PC-9 (cell line): ENCODE measurements around the gene ZFHX3. TPM values are rescaled to one million over a fixed set of nuclear protein-coding genes. Genes with fewer than 3 reads are reported as not detected.

Experiments
- BruUV-seq: library from RNA; stranded (reverse); fragments of 400-500 nt; replicated peaks from 2 replicates; lab custom pipeline; 2021; lab: Mats Ljungman, UMichigan
- CTCF ChIA-PET: fragments of 300-600 bp; sonication (Branson Sonifier 250); formaldehyde crosslinking; loops from one replicate; lab custom pipeline; 2022; ENCODE audit warnings: antibody characterized with exemption; lab: Charles Lee
- POLR2A ChIA-PET: fragments of 300-600 bp; sonication (Branson Sonifier 250); formaldehyde crosslinking; loops from one replicate; lab custom pipeline; 2022; ENCODE audit warnings: antibody characterized with exemption; ENCODE audit not compliant: unreplicated experiment; lab: Charles Lee
- DNase-seq, 2 experiments: peaks; one replicate each; pipeline versions ENCODE4 v3.0.0 to v3.0.0-alpha.2; 2015 to 2022; ENCODE audit warnings: mixed read lengths in 1 of 2
- H2AFZ ChIP-seq: fragments of 200-600 bp; sonication (generic); 2 replicates; pipeline ENCODE4 v1.8.1; 2017; ENCODE audit warnings: antibody characterized with exemption
- H3F3A ChIP-seq: fragments of 200-600 bp; sonication (generic); 2 replicates; pipeline ENCODE4 v1.8.1; 2017; ENCODE audit warnings: antibody characterized with exemption, mild to moderate bottlenecking, low read depth; ENCODE audit not compliant: insufficient read depth
- H3K27ac ChIP-seq: fragments of 200-600 bp; sonication (generic); 2 replicates; pipeline ENCODE4 v1.6.1; 2016; ENCODE audit warnings: mixed run types
- H3K27me3 ChIP-seq: fragments of 200-600 bp; sonication (generic); 2 replicates; pipeline ENCODE4 v1.6.1; 2016; ENCODE audit warnings: low read depth, mixed run types; ENCODE audit not compliant: insufficient read depth
- H3K36me3 ChIP-seq: fragments of 200-600 bp; sonication (generic); 2 replicates; pipeline ENCODE4 v1.6.1; 2016; ENCODE audit warnings: low read depth, mixed run types
- H3K4me1 ChIP-seq: fragments of 200-600 bp; sonication (generic); replicated peaks from 2 replicates; pipeline ENCODE4 v1.6.1; 2016; ENCODE audit warnings: mixed run types; ENCODE audit not compliant: insufficient read depth
- H3K4me2 ChIP-seq: fragments of 200-600 bp; sonication (generic); 2 replicates; pipeline ENCODE4 v1.6.1; 2017; ENCODE audit warnings: mixed run types
- H3K4me3 ChIP-seq: fragments of 200-600 bp; sonication (generic); 2 replicates; pipeline ENCODE4 v1.6.1; 2016; ENCODE audit warnings: mixed run types
- H3K79me2 ChIP-seq: fragments of 200-600 bp; sonication (generic); 2 replicates; pipeline ENCODE4 v1.6.1; 2017; ENCODE audit warnings: low read depth, mixed run types
- H3K9me2 ChIP-seq: fragments of 200-600 bp; sonication (generic); 2 replicates; pipeline ENCODE4 v1.8.1; 2017; ENCODE audit warnings: mild to moderate bottlenecking; ENCODE audit not compliant: insufficient read depth
- H3K9me3 ChIP-seq: fragments of 200-600 bp; sonication (generic); 2 replicates; pipeline ENCODE4 v1.8.1; 2016; ENCODE audit warnings: low read depth; ENCODE audit not compliant: insufficient read depth
- H4K20me1 ChIP-seq: fragments of 200-600 bp; sonication (generic); 2 replicates; pipeline ENCODE4 v1.8.1; 2017; ENCODE audit not compliant: insufficient read depth
- CTCF ChIP-seq: fragments of 200-600 bp; sonication (generic); conservative IDR thresholded peaks from 2 replicates; pipeline ENCODE4 v1.6.1; 2017; ENCODE audit warnings: mixed run types, antibody characterized with exemption, mild to moderate bottlenecking, moderate library complexity
- EZH2 ChIP-seq: fragments of 200-600 bp; sonication (generic); IDR thresholded peaks from 2 replicates; pipeline ENCODE4 v1.8.0; 2017; ENCODE audit warnings: antibody characterized with exemption, low read depth
- intact Hi-C: fragments of 100-400 bp; cut with micrococcal nuclease; formaldehyde crosslinking; loops from one replicate; pipeline ENCODE4 v1.10.0; 2022; ENCODE audit not compliant: unreplicated experiment
- total RNA-seq: library from RNA; stranded (reverse); gene quantifications from 2 replicates; pipeline ENCODE4 v1.2.3, GENCODE V29; 2021

Gene ZFHX3
- total RNA-seq, 1 experiment from 2014 or later, result 23.1 TPM

- H3F3A ChIP-seq, result no peaks in the 10 kb centered on the region; the same call in 1 of the 2 replicates
- no peak overlapping the region for H2AFZ ChIP-seq
- H3K27me3 ChIP-seq, result no peaks in the 10 kb centered on the region
- H3K79me2 ChIP-seq, result peaks cover 40% of the 10 kb centered on the region
- no peak for TF ChIP-seq CTCF
- no peak for TF ChIP-seq EZH2
- CTCF ChIA-PET, result interaction anchor here (0.6 kb wide), 2 partner anchors 17 to 112 kb away, joined by 3 to 5 read pairs; no protein-coding TSS in a partner anchor
- POLR2A ChIA-PET, result interaction anchor here (0.7 kb wide), 1 partner anchor 67 kb away, joined by 3 read pairs; no protein-coding TSS in a partner anchor
- H3K4me1 ChIP-seq, result peaks cover 13% of the 10 kb centered on the region
- H3K9me2 ChIP-seq, result no peaks in the 10 kb centered on the region
- no peaks in the 10 kb centered on the region for H3K36me3 ChIP-seq
- H4K20me1 ChIP-seq, result peaks cover 7% of the 10 kb centered on the region
- H3K4me2 ChIP-seq, result peak overlapping the region; percentile 26; the same call in 1 of the 2 replicates
- DNase-seq, result no peak
- no peak overlapping the region for H3K4me3 ChIP-seq
- intact Hi-C loops, result no loop called here
- H3K27ac ChIP-seq, result no peak overlapping the region
- no peaks in the 10 kb centered on the region for H3K9me3 ChIP-seq
- no TSS peak for BruUV-seq
Observed at GRCh38 chr16:72944757-72945485, 103.0 kb downstream of the ZFHX3 start.

GRCh38 chr16:72942021-72942420 lies 105.9 kb downstream of the ZFHX3 start:
- no peak for DNase-seq
- Histone ChIP-seq H3K79me2 (peaks cover 51% of the 10 kb centered on the region), H3K4me1 (peaks cover 13% of the 10 kb centered on the region), H3K27me3 (no peaks in the 10 kb centered on the region), H3K9me3 (no peaks in the 10 kb centered on the region), H3K4me2 (no peak overlapping the region), H2AFZ (no peak overlapping the region), H3K9me2 (no peaks in the 10 kb centered on the region), H4K20me1 (peaks cover 7% of the 10 kb centered on the region), H3F3A (no peaks in the 10 kb centered on the region; the same call in 1 of the 2 replicates), H3K36me3 (no peaks in the 10 kb centered on the region), H3K27ac (no peak overlapping the region), H3K4me3 (no peak overlapping the region)
- ChIA-PET CTCF (no interaction called here), POLR2A (no interaction called here)
- no TSS peak for BruUV-seq
- intact Hi-C loops, result no loop called here
- no peak for TF ChIP-seq CTCF
- TF ChIP-seq EZH2, result no peak

- ChIA-PET CTCF (no interaction called here), POLR2A (no interaction called here)
- intact Hi-C loops, result no loop called here
Observed at GRCh38 chr16:72940886-72941285, 107.0 kb downstream of the ZFHX3 start.

More at GRCh38 chr16:72940886-72941285, 107.0 kb downstream of the ZFHX3 start:
- no peak overlapping the region for H3K27ac ChIP-seq
- peaks cover 13% of the 10 kb centered on the region for H3K4me1 ChIP-seq
- no peak overlapping the region for H2AFZ ChIP-seq
- H3K36me3 ChIP-seq, result no peaks in the 10 kb centered on the region
- no peaks in the 10 kb centered on the region for H3K9me2 ChIP-seq
- no peaks in the 10 kb centered on the region; the same call in 1 of the 2 replicates for H3F3A ChIP-seq
- BruUV-seq, result no TSS peak
- no peaks in the 10 kb centered on the region for H3K9me3 ChIP-seq
- H4K20me1 ChIP-seq, result peaks cover 5% of the 10 kb centered on the region
- no peak overlapping the region for H3K4me3 ChIP-seq
- DNase-seq, result no peak
- H3K79me2 ChIP-seq, result peaks cover 62% of the 10 kb centered on the region
- H3K4me2 ChIP-seq, result no peak overlapping the region
- TF ChIP-seq EZH2 (no peak), CTCF (no peak)
- no peaks in the 10 kb centered on the region for H3K27me3 ChIP-seq
